Esophagus muscularis mucosa (tissue), 4 donors: ENCODE data around the gene WDR82.

ENCODE experiments used
- CTCF ChIP-seq, 3 experiments: fragments of 200-600 bp in 2 of 3; fragments of 450-650 bp in 1 of 3; sonication (generic) in 2 of 3; IDR thresholded peaks; one replicate each; pipeline ENCODE4 v1.5.1; 2017 to 2019; ENCODE audit warnings: antibody characterized with exemption in 3 of 3, mild to moderate bottlenecking in 2 of 3, moderate library complexity in 1 of 3
- EP300 ChIP-seq: sonication (generic); formaldehyde crosslinking; IDR thresholded peaks from one replicate; pipeline ENCODE4 v1.6.1; 2017; ENCODE audit warnings: antibody characterized with exemption
- POLR2A ChIP-seq: fragments of 450-650 bp; IDR thresholded peaks from one replicate; pipeline ENCODE4 v1.6.1; 2017; ENCODE audit warnings: antibody characterized with exemption, moderate library complexity, mild to moderate bottlenecking, low read depth

DNA sequence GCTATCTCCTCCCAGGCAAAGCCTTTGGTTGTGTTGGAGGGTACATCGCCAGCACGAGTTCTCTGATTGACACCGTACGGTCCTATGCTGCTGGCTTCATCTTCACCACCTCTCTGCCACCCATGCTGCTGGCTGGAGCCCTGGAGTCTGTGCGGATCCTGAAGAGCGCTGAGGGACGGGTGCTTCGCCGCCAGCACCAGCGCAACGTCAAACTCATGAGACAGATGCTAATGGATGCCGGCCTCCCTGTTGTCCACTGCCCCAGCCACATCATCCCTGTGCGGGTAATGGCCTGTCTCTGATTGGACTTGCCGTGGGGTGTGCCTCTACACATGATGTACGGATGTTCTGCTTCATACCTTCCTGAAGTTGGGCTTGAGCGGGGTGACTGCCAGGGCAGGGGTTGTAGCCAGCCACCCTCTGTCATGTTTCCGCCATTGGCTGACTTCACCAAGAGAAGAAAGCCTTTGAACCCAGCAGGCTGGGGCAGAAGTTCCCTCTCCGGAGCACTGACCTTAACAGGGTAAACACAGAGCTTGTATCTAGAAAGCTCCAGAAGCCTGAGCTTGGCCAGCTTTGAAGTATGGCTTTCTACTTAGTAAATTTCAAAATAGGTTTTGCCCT lies 67.1 kb downstream of the WDR82 start:
- no peak for TF ChIP-seq CTCF (IDR thresholded peaks at IDR 0.05)
- TF ChIP-seq EP300: no peak
- TF ChIP-seq POLR2A: no peak
